Fibroblast of villous mesenchyme (primary cell): Measurements from ENCODE around the gene CCDC93. TPM values are rescaled to one million over a fixed set of nuclear protein-coding genes. Genes with fewer than 3 reads are reported as not detected.
A peak's percentile ranks its signal among the peaks of the same experiment; 100 is the strongest.

ENCODE experiments used
- DNase-seq: peaks from one replicate; pipeline ENCODE4 v3.0.0-alpha.2; 2010; ENCODE audit warnings: low read depth
- H3K4me3 ChIP-seq: 2 replicates; pipeline ENCODE4 v1.5.1; 2011; ENCODE audit warnings: low read depth, mild to moderate bottlenecking, low read length
- total RNA-seq: library from RNA; depleted of rRNA; stranded (reverse); fragments of >200 nt; gene quantifications from 2 replicates; pipeline ENCODE4 v1.2.3, GENCODE V29; 2012
- TF ChIP-seq, protein P1 (sequence below): IDR thresholded peaks from 2 replicates; pipeline ENCODE4 v1.5.1; 2012; ENCODE audit warnings: low read depth, mild to moderate bottlenecking, low read length; ENCODE audit not compliant: insufficient read depth

Gene CCDC93
- total RNA-seq, 1 donor = 28.1 TPM

DNA sequence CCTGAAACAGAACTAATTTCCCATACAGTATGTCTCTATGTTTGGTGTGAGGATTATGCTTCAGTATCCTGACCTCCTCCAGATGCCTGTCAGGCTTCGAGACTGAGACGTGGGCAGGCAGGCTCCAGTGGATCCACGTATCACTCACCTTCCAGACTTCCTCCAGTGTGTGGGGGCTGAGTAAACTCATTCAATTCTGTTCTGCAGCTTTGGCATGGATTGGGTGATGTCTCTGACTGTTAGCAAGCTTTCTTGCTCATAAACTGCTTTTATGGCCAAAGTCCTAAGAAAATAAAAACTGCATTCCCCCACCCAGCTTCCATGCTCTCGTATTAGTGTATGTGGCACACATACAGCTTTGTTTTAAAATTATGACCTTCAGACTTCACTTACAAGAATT lies 53.6 kb downstream of the CCDC93 start:
- H3K4me3 ChIP-seq = no peak overlapping the region
- DNase-seq = no peak
- TF ChIP-seq, protein P1, sequence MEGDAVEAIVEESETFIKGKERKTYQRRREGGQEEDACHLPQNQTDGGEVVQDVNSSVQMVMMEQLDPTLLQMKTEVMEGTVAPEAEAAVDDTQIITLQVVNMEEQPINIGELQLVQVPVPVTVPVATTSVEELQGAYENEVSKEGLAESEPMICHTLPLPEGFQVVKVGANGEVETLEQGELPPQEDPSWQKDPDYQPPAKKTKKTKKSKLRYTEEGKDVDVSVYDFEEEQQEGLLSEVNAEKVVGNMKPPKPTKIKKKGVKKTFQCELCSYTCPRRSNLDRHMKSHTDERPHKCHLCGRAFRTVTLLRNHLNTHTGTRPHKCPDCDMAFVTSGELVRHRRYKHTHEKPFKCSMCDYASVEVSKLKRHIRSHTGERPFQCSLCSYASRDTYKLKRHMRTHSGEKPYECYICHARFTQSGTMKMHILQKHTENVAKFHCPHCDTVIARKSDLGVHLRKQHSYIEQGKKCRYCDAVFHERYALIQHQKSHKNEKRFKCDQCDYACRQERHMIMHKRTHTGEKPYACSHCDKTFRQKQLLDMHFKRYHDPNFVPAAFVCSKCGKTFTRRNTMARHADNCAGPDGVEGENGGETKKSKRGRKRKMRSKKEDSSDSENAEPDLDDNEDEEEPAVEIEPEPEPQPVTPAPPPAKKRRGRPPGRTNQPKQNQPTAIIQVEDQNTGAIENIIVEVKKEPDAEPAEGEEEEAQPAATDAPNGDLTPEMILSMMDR = no peak

DNA sequence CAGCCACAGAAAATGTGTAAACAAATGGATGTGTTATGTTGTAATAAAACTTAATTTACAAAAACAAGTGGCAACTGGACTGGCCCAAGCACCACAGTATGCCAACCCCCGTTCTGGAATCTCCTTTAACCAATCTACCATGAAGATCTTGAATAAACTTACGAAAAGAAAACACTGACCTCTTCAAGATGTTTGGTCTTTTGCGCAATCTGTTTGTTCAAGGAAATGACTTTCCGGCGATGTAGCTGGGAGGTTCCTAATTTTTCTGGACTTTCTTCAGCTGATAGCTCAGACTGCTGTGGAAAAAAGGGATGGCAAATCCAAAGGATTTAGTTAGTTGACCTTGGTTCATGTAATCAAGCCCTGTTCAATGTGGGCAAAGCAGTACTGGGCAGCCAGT lies 55.7 kb downstream of the CCDC93 start:
- DNase-seq = peak; percentile 96
- TF ChIP-seq, protein P1 = no peak

DNA sequence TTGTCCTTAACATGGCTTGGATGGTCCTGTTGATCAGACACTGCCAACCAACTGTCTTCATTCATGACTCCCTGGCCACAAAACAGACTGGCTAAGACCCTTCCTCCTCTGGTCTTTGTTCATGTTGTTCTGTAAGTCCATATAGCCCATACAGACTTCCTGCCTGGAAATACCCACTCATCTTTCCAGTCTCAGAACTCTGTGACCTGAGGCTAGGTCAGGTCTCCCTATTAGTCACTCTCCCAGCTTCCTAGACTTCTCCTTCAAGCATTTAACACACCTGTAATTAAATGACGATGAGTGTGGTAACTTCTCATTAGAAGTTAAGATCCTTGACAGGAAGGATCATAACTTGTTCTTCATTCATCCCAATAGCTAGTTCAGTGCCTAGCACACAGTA lies 56.3 kb downstream of the CCDC93 start:
- TF ChIP-seq, protein P1 = no peak
- DNase-seq = no peak
- H3K4me3 ChIP-seq = no peak overlapping the region

More for the DNA sequence above, 55.7 kb downstream of the CCDC93 start:
- H3K4me3 ChIP-seq = no peak overlapping the region

DNA sequence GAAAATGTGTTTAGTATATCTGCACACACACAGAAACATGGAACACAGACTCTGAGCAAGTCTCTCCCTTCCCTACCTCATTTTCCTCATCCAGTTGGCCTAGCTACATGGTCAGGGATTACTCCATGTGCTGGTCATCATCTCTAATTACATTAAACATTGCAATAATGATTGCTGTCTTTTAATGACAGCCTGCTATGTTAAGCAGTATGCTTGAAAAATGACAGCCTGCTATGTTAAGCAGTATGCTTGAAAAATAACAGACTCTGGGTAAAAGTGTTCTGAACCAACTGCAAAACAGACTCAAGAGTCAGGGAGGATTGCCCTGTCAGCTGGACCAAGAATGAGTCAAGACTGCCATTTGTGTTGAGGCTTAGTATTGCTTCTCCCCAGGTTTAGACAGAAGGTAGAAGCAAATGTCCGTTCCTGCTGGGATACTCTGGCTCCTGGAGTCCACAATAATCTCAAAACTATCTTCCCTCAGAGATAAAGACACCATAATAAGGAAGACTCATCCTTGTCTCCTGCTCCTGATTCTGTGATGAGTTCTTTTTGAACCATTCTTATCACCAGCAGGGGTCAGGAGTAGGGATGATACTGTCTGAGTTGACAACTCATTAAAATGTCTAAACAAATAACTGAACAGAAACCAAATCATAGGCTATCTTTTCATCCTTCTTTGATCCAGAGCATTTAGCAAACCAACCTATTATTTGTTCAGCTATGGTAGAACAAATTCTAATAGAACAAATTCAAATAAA lies 57.7 kb downstream of the CCDC93 start:
- TF ChIP-seq, protein P1 = peak; percentile 25
- DNase-seq = peak; percentile 80
- H3K4me3 ChIP-seq = no peak overlapping the region

DNA sequence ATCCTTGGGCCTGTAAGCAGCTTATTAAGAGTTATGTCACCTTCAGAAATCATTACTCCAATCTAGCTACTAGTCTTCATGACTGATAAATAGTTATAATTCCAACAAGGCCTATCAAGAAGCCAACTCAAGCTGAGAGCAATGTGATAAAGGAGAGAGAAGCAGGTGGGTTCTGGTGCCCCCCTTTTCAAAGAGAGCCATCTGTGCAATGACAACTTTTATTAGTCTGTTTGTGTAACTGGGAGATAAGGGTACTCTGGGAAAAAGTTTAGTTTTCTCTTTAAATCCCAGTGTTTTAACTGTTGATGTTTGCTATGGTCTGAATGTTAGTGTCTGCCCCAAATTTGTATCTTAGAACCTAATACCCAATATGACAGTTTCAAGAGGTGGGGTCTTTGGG lies 60.6 kb downstream of the CCDC93 start:
- peak; percentile 71 for DNase-seq
- H3K4me3 ChIP-seq = no peak overlapping the region
- TF ChIP-seq, protein P1 = no peak

DNA sequence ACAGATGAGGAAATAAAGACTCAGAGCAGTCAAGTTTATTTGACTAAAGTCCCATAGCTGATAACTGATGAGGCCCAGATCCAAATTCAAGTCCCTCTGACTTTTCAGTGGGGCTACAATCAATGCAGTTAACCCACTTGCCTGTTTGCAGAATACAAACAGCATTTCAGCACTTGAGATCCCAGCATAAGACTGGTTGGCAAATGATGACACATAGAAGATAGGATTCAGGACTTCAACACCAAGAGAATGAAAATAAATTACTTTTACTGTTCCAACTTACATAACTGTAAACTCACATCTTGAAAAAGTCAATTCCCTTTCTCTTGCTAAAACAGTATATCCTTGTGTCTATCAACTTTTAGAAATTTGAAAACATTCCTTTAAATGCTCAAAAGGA lies 61.2 kb downstream of the CCDC93 start:
- TF ChIP-seq, protein P1 = no peak
- no peak for DNase-seq
- H3K4me3 ChIP-seq = no peak overlapping the region

DNA sequence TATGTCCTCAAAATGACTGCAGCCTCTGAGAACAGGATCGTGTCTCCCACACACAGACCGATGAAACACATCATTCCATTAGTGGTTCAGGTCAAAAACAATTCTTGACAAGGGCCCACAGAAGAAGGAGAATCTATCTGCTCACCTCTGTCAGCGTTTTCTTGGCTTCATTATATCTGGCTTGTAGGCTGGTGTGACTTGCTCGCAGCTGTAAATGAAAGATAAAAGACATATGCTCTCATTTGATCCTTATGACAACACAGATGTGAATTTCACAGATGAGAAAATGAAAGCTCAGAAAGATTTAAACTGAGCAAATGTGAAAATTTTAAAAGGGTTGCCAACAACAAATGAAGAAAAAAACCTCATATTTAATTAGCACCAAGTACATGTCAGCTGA lies 61.6 kb downstream of the CCDC93 start:
- no peak overlapping the region for H3K4me3 ChIP-seq
- TF ChIP-seq, protein P1 = no peak
- DNase-seq = no peak
